H1 (cell line): ENCODE data around the gene SCN8A. TPM values are rescaled to one million over a fixed set of nuclear protein-coding genes. Genes with fewer than 3 reads are reported as not detected.

Experiments used
- CTCF ChIA-PET: fragments of 300-600 bp; sonication (Branson Sonifier 250); formaldehyde crosslinking; loops from one replicate; lab custom pipeline; 2021; ENCODE audit not compliant: partially characterized antibody; lab: Charles Lee
- POLR2A ChIA-PET: fragments of 300-600 bp; sonication (Branson Sonifier 250); formaldehyde crosslinking; loops from one replicate; lab custom pipeline; 2021; ENCODE audit warnings: inconsistent platforms; ENCODE audit not compliant: partially characterized antibody; lab: Charles Lee
- DNase-seq, 2 experiments: peaks; one replicate each; pipeline versions ENCODE4 v3.0.0 to v3.0.0-alpha.2; 2010 to 2022; ENCODE audit warnings: low spot score in 2 of 2, low read depth in 1 of 2, mixed read lengths in 1 of 2
- FAIRE-seq: peaks from 2 replicates; lab custom pipeline; 2011; peaks lifted over from hg19 to GRCh38; lab: Jason Lieb, UNC
- H2AFZ ChIP-seq: 2 replicates; pipeline ENCODE4 v1.8.1; 2012; ENCODE audit warnings: low read length, inconsistent platforms
- H2AK5ac ChIP-seq: 2 replicates; pipeline ENCODE4 v1.6.1; 2013; ENCODE audit warnings: low read depth, low read length
- H2BK120ac ChIP-seq: replicated peaks from 2 replicates; pipeline ENCODE3; 2013; ENCODE audit warnings: low read depth, low read length, inconsistent platforms
- H2BK12ac ChIP-seq: 2 replicates; pipeline ENCODE4 v1.6.1; 2013; ENCODE audit warnings: low read depth, low read length
- H2BK15ac ChIP-seq: 2 replicates; pipeline ENCODE4 v1.6.1; 2013; ENCODE audit warnings: low read length
- H2BK20ac ChIP-seq: 2 replicates; pipeline ENCODE4 v1.6.1; 2013; ENCODE audit warnings: low read length
- H2BK5ac ChIP-seq: 2 replicates; pipeline ENCODE4 v1.6.1; 2013; ENCODE audit warnings: low read depth, low read length
- H3K14ac ChIP-seq: 2 replicates; pipeline ENCODE4 v1.6.1; 2013; ENCODE audit warnings: inconsistent platforms; ENCODE audit not compliant: insufficient read length
- H3K18ac ChIP-seq: 2 replicates; pipeline ENCODE4 v1.6.1; 2013; ENCODE audit warnings: low read length; ENCODE audit errors: extremely low read depth
- H3K23ac ChIP-seq: 2 replicates; pipeline ENCODE4 v1.6.1; 2013; ENCODE audit warnings: inconsistent platforms; ENCODE audit not compliant: insufficient read length
- H3K23me2 ChIP-seq: 2 replicates; pipeline ENCODE4 v1.6.1; 2013; ENCODE audit warnings: low read depth, low read length
- H3K27ac ChIP-seq: 2 replicates; pipeline ENCODE4 v1.6.1; 2011; ENCODE audit warnings: low read depth, low read length, inconsistent platforms
- H3K27me3 ChIP-seq, 4 experiments: replicated peaks in 1 of 4; 1 replicate in 1 of 4; 2 replicates in 3 of 4; pipeline versions ENCODE4 v1.6.1 to v1.8.1; 2011 to 2013; ENCODE audit warnings: low read length in 3 of 4, mild to moderate bottlenecking in 3 of 4, inconsistent platforms in 2 of 4, mixed read lengths in 2 of 4, moderate library complexity in 1 of 4; ENCODE audit not compliant: control insufficient read depth in 3 of 4, insufficient read depth in 3 of 4; ENCODE audit errors: extremely low read depth in 1 of 4
- H3K36me3 ChIP-seq, 4 experiments: 2 replicates each; pipeline versions ENCODE4 v1.6.1 to v1.8.1; 2011 to 2013; ENCODE audit warnings: mild to moderate bottlenecking in 4 of 4, low read length in 3 of 4, moderate library complexity in 2 of 4, control low read depth in 1 of 4, inconsistent platforms in 1 of 4; ENCODE audit not compliant: insufficient read depth in 4 of 4, control insufficient read depth in 2 of 4
- H3K4ac ChIP-seq: replicated peaks from 2 replicates; pipeline ENCODE3; 2013; ENCODE audit warnings: low read length, low read depth, mixed read lengths, inconsistent platforms; ENCODE audit not compliant: insufficient read length
- H3K4me1 ChIP-seq, 4 experiments: replicated peaks in 1 of 4; 1 replicate in 1 of 4; 2 replicates in 3 of 4; pipeline versions ENCODE4 v1.6.1 to v1.8.1; 2011 to 2013; ENCODE audit warnings: low read length in 3 of 4, inconsistent platforms in 2 of 4, mixed read lengths in 1 of 4; ENCODE audit not compliant: insufficient read depth in 4 of 4, control insufficient read depth in 3 of 4
- H3K4me2 ChIP-seq, 2 experiments: 2 replicates each; pipeline versions ENCODE4 v1.6.1 to v1.8.1; 2011 to 2013; ENCODE audit warnings: low read depth in 2 of 2, low read length in 2 of 2, control low read depth in 1 of 2, inconsistent platforms in 1 of 2, mild to moderate bottlenecking in 1 of 2; ENCODE audit not compliant: insufficient read depth in 1 of 2
- H3K4me3 ChIP-seq, 4 experiments: fragments of 200-600, 300-600 bp in 1 of 4; sonication (generic), shearing (Covaris generic), sonication (Bioruptor Twin) in 1 of 4; 2 replicates each; pipeline versions ENCODE4 v1.5.1 to v1.8.1; 2011 to 2016; ENCODE audit warnings: low read length in 4 of 4, low read depth in 3 of 4, control low read depth in 2 of 4, inconsistent platforms in 2 of 4, mild to moderate bottlenecking in 2 of 4, mixed read lengths in 1 of 4, moderate library complexity in 1 of 4; ENCODE audit not compliant: insufficient read depth in 2 of 4; ENCODE audit errors: extremely low read depth in 1 of 4
- H3K56ac ChIP-seq: replicated peaks from 2 replicates; pipeline ENCODE3; 2013; ENCODE audit warnings: low read depth, mild to moderate bottlenecking, mixed read lengths, low read length, inconsistent platforms; ENCODE audit not compliant: insufficient read length
- H3K79me1 ChIP-seq: 2 replicates; pipeline ENCODE4 v1.6.1; 2013; ENCODE audit warnings: low read depth, low read length, control low read depth
- H3K79me2 ChIP-seq, 2 experiments: 2 replicates each; pipeline versions ENCODE4 v1.6.1 to v1.8.1; 2012 to 2013; ENCODE audit warnings: low read length in 2 of 2, mild to moderate bottlenecking in 2 of 2, inconsistent platforms in 1 of 2; ENCODE audit not compliant: insufficient read depth in 2 of 2, control insufficient read depth in 1 of 2
- H3K9ac ChIP-seq, 4 experiments: replicated peaks in 1 of 4; 1 replicate in 1 of 4; 2 replicates in 3 of 4; pipeline versions ENCODE4 v1.6.1 to v1.8.1; 2011 to 2013; ENCODE audit warnings: low read depth in 3 of 4, low read length in 3 of 4, control low read depth in 2 of 4, mild to moderate bottlenecking in 2 of 4, moderate library complexity in 2 of 4, inconsistent platforms in 1 of 4; ENCODE audit errors: extremely low read depth in 1 of 4
- H3K9me3 ChIP-seq, 2 experiments: 2 replicates each; pipeline versions ENCODE4 v1.6.1 to v1.8.1; 2012 to 2013; ENCODE audit warnings: mild to moderate bottlenecking in 2 of 2, moderate library complexity in 2 of 2, control low read depth in 1 of 2, inconsistent platforms in 1 of 2, low read depth in 1 of 2, low read length in 1 of 2, mixed read lengths in 1 of 2; ENCODE audit not compliant: insufficient read depth in 2 of 2
- H4K20me1 ChIP-seq, 2 experiments: replicated peaks in 1 of 2; 2 replicates each; pipeline versions ENCODE3 to v1.8.1; 2011 to 2013; ENCODE audit warnings: inconsistent platforms in 2 of 2, low read length in 2 of 2, mild to moderate bottlenecking in 1 of 2; ENCODE audit not compliant: insufficient read depth in 2 of 2, control insufficient read depth in 1 of 2
- H4K5ac ChIP-seq: 2 replicates; pipeline ENCODE4 v1.6.1; 2013; ENCODE audit warnings: low read length, low read depth, mixed read lengths, inconsistent platforms; ENCODE audit not compliant: insufficient read length
- H4K8ac ChIP-seq: 2 replicates; pipeline ENCODE4 v1.8.0; 2013; ENCODE audit warnings: mild to moderate bottlenecking, moderate library complexity, low read length, inconsistent platforms; ENCODE audit not compliant: insufficient read depth; ENCODE audit errors: extremely low read depth
- H4K91ac ChIP-seq: replicated peaks from 2 replicates; pipeline ENCODE3; 2013; ENCODE audit warnings: low read length, mixed read lengths, inconsistent platforms; ENCODE audit not compliant: insufficient read length
- BACH1 ChIP-seq: IDR thresholded peaks from 2 replicates; pipeline ENCODE4 v1.6.1; 2012; ENCODE audit warnings: low read length, improper control_type of control experiment
- BCL11A ChIP-seq, 2 experiments: IDR thresholded peaks; one replicate each; pipeline ENCODE4 v1.6.1; 2011; ENCODE audit warnings: low read depth in 2 of 2, low read length in 2 of 2, mild to moderate bottlenecking in 2 of 2
- CREB1 ChIP-seq: IDR thresholded peaks from 2 replicates; pipeline ENCODE4 v1.6.1; 2012; ENCODE audit warnings: inconsistent platforms
- GTF2F1 ChIP-seq: IDR thresholded peaks from 2 replicates; pipeline ENCODE4 v1.6.1; 2012; ENCODE audit warnings: low read depth, low read length, improper control_type of control experiment, borderline replicate concordance
- HDAC2 ChIP-seq, 2 experiments: fragments of 300-600 bp in 1 of 2; sonication (generic) in 1 of 2; IDR thresholded peaks; 2 replicates each; pipeline ENCODE4 v1.6.1; 2011 to 2012; ENCODE audit warnings: low read depth in 2 of 2, low read length in 2 of 2, mild to moderate bottlenecking in 2 of 2, moderate library complexity in 2 of 2, borderline replicate concordance in 1 of 2, inconsistent platforms in 1 of 2
- KDM1A ChIP-seq: fragments of 200-600, 300-600 bp; sonication (generic); IDR thresholded peaks from 2 replicates; pipeline ENCODE4 v1.7.1; 2016; ENCODE audit warnings: mild to moderate bottlenecking, low read length, borderline replicate concordance
- RFX5 ChIP-seq: IDR thresholded peaks from 2 replicates; pipeline ENCODE4 v1.6.1; 2011; ENCODE audit warnings: low read depth, low read length, improper control_type of control experiment, borderline replicate concordance
- SIN3A ChIP-seq, 2 experiments: IDR thresholded peaks in 1 of 2; conservative IDR thresholded peaks in 1 of 2; 2 replicates each; pipeline ENCODE4 v1.6.1; 2011 to 2012; ENCODE audit warnings: low read length in 2 of 2, improper control_type of control experiment in 1 of 2, low read depth in 1 of 2, mild to moderate bottlenecking in 1 of 2
- SIRT6 ChIP-seq: IDR thresholded peaks from one replicate; pipeline ENCODE4 v1.7.1; 2012; ENCODE audit warnings: low read length, inconsistent platforms
- SP1 ChIP-seq: IDR thresholded peaks from 2 replicates; pipeline ENCODE4 v1.6.1; 2011; ENCODE audit warnings: low read depth, low read length
- TEAD4 ChIP-seq: IDR thresholded peaks from 2 replicates; pipeline ENCODE4 v1.6.1; 2012; ENCODE audit warnings: low read depth, low read length, inconsistent platforms, mixed read lengths
- ZNF274 ChIP-seq: IDR thresholded peaks from 2 replicates; pipeline ENCODE4 v1.7.0; 2012; ENCODE audit warnings: low read length, borderline replicate concordance; ENCODE audit errors: extremely low read depth
- WGBS, 2 experiments: shearing (Covaris generic) in 1 of 2; methylation state at CpG; one replicate each; pipeline versions ENCODE4 v1.1.6 to v1.1.7; 2013 to 2015; ENCODE audit warnings: low lambda C conversion rate in 2 of 2, mixed read lengths in 2 of 2, inconsistent platforms in 1 of 2, low coverage in 1 of 2, missing lambda C conversion rate in 1 of 2; ENCODE audit not compliant: insufficient replicate concordance in 2 of 2, insufficient coverage in 1 of 2, insufficient read length in 1 of 2; ENCODE audit errors: extremely low coverage in 1 of 2, missing lambda C conversion rate in 1 of 2; 5-methylcytosine and 5-hydroxymethylcytosine counted together
- polyA plus RNA-seq, 7 experiments: library from polyadenylated mRNA; depleted of rRNA in 3 of 7; stranded (reverse) in 5 of 7; unstranded in 2 of 7; fragments of >200 nt in 5 of 7; fragments of 200-250 nt in 2 of 7; gene quantifications; 1 replicate in 5 of 7; 2 replicates in 1 of 7; 4 replicates in 1 of 7; pipeline versions ENCODE4 v1.2.1 to v1.2.3, GENCODE V29; 2011 to 2013; ENCODE audit warnings: missing spikeins in 2 of 7, mixed read lengths in 2 of 7
- total RNA-seq: library from RNA; stranded (reverse); fragmentation: NEBNext Ultra II Directional; extraction: Animal tissue kit (Norgen Biotek cat#: 25700); gene quantifications from 2 replicates; pipeline ENCODE4 v1.2.1, GENCODE V29; 2021
- TF ChIP-seq, protein P1 (sequence below): IDR thresholded peaks from 2 replicates; pipeline ENCODE4 v1.6.1; 2012; ENCODE audit warnings: low read length, inconsistent platforms

Gene SCN8A
- total and polyA plus RNA-seq, 2 of the 8 experiments (the other 6 are each of a cell fraction or from before 2014, with no cell fraction given) = 6.3 to 10.7 TPM

DNA sequence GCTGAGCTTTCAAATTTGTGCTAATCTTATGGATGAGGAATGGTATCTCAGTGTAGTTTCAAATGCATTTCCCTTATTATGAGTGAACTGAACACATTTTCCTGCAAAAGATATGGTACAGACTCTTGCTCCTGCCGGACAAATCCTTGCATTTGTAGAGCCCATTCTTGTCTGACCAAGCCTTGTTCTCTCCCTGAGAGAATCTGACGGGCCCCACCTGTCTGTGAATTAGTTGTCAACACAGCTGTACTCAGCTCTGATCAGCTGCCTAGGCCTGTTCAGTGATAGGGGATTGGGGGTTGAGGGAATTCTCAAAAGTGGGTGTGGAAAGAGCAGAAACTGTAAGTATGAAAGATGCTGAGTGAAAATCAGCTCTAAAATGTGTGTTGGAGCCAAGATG, 42.8 kb upstream of the SCN8A start:
- Histone ChIP-seq H2AFZ (no peak overlapping the region), H3K4ac (no peak overlapping the region), H3K56ac (no peak overlapping the region), H3K79me2 (no peaks in the 10 kb centered on the region), H3K36me3 (no peaks in the 10 kb centered on the region), H3K79me1 (no peaks in the 10 kb centered on the region), H2AK5ac (no peak overlapping the region), H3K18ac (no peak overlapping the region), H3K9me3 (no peaks in the 10 kb centered on the region; a peak in 1 of 4 replicates), H2BK5ac (no peak overlapping the region), H4K8ac (no peak overlapping the region), H3K14ac (no peak overlapping the region), H3K9ac (no peak overlapping the region), H4K20me1 (no peaks in the 10 kb centered on the region), H2BK120ac (no peak overlapping the region), H2BK20ac (no peak overlapping the region), H2BK15ac (no peak overlapping the region), H3K27me3 (no peaks in the 10 kb centered on the region), H3K4me2 (no peak overlapping the region), H3K23me2 (no peaks in the 10 kb centered on the region), H3K27ac (no peak overlapping the region), H3K23ac (no peak overlapping the region), H3K4me3 (no peak overlapping the region), H3K4me1 (peaks cover 2 to 7% (median 4%) of the 10 kb centered on the region in 4 experiments; a peak in 5 of 7 replicates), H4K5ac (no peak overlapping the region), H2BK12ac (no peak overlapping the region), H4K91ac (no peak overlapping the region)
- TF ChIP-seq, protein P1, sequence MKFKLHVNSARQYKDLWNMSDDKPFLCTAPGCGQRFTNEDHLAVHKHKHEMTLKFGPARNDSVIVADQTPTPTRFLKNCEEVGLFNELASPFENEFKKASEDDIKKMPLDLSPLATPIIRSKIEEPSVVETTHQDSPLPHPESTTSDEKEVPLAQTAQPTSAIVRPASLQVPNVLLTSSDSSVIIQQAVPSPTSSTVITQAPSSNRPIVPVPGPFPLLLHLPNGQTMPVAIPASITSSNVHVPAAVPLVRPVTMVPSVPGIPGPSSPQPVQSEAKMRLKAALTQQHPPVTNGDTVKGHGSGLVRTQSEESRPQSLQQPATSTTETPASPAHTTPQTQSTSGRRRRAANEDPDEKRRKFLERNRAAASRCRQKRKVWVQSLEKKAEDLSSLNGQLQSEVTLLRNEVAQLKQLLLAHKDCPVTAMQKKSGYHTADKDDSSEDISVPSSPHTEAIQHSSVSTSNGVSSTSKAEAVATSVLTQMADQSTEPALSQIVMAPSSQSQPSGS = no peak
- TF ChIP-seq RFX5 (no peak), SIRT6 (no peak), HDAC2 (IDR thresholded peaks at IDR 0.05; ENCODE audit: borderline replicate concordance in 1 of 2, low read depth in 2 of 2, low read length in 2 of 2) (no peak), GTF2F1 (no peak), TEAD4 (no peak), CREB1 (no peak), SP1 (no peak), BACH1 (no peak), SIN3A (conservative IDR thresholded peaks at IDR 0.05 in 1 of 2, IDR thresholded peaks at IDR 0.05 in 1 of 2; ENCODE audit: low read depth in 1 of 2, low read length in 2 of 2) (no peak), ZNF274 (no peak), BCL11A (IDR thresholded peaks at IDR 0.05; ENCODE audit: low read depth in 2 of 2, low read length in 2 of 2) (no peak), KDM1A (no peak)
- WGBS, 2 experiments = 86% methylated on average over 2 of the region's 2 CpGs; no CpG with 5 or more reads in 1 of the 2 experiments
- ChIA-PET POLR2A (no interaction called here), CTCF (interaction anchor here (0.9 to 2.3 kb wide), 3 partner anchors 14 to 127 kb away, joined by 4 to 8 read pairs (median 5); no protein-coding TSS in a partner anchor)
- FAIRE-seq = no peak
- no peak for DNase-seq
